Glomerular endothelial cell (primary cell): Measurements from ENCODE around the gene PDK3. TPM values are rescaled to one million over a fixed set of nuclear protein-coding genes. Genes with fewer than 3 reads are reported as not detected.

Experiments used
- DNase-seq: peaks from one replicate; pipeline ENCODE4 v3.0.0-alpha.2; 2011; ENCODE audit warnings: low read depth, low spot score; ENCODE audit errors: extremely low read depth
- total RNA-seq: library from RNA; depleted of rRNA; stranded (reverse); fragments of >200 nt; gene quantifications from 2 replicates; pipeline ENCODE4 v1.2.3, GENCODE V29; 2015

The PDK3 gene
- total RNA-seq, 1 donor from 2014 or later = 6.4 TPM

DNA sequence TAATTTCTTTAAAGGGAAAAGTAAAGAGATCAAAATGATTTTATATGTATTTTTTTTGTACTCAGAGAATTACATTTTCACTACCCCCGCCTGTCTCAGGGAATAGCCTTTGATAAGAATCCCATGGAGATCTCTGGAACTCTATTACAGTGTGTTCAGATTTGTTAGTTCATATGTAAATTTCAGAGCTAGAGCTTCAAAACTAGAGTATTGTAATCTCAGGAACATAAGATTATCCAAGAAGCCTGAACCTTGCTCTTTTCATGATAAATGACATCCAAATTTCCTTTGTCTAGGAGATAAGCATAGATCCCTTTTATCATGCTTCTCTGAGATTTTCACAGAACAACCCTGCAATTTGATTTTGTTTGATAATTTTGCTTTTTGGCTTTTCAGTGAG lies 82.9 kb downstream of the PDK3 start:
- DNase-seq = no peak

DNA sequence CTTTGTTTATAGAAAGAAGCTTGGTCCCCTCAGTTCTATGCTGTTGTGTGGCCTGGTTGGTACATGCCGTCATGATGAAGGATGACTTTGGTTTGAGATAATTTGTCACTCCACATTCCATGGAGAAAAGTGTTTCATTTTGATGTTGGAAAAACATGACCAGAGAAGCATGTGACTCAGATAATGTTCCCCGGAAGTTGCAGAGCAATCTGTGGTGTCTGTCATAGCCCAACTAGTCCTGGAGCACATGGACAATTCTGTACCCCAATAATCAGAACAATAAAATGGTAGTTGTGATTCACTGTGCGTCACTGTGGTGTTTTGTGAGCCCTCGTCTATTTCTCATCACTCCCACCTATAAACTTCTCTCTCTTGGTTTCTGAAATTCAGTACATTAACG lies 85.1 kb downstream of the PDK3 start:
- DNase-seq = no peak

- no peak for DNase-seq
Measured at GRCh38 chrX:24553011-24553410, 87.9 kb downstream of the PDK3 start.

- no peak for DNase-seq
Measured at GRCh38 chrX:24561121-24561520, 96.0 kb downstream of the PDK3 start.

DNA sequence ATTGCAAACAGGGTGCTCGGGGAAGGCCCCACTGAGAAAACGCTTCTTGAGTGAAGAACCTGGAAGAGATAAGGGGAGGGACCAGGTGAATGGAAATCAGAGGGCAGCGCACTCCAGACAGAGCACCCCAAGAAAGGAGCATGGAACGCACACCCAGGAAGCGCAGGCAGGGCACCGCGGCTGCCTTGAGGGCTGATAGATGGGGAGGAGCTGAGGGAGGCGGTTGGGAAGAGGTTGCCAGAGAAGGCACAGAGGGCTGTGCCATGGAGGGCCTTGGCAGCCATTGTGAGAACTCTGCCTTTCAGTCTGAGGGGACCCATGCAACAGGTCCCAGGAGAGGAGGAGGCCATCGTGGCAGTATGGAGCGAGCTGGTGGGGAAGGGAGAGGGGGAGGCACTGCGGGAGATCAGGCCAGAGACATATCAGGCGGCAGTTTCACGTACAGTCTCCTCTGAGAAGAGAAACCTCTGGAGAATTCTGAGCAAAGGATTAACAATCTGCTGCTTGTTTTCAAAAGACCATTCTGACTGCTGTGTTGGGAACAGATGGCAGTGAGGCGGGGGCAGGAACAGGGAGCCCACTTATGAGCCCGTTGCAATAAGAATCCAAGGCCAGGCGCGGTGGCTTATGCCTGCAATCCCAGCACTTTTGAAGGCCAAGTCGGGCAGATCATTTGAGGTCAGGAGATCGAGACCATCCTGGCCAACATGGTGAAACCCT lies 98.4 kb downstream of the PDK3 start:
- DNase-seq = no peak

DNA sequence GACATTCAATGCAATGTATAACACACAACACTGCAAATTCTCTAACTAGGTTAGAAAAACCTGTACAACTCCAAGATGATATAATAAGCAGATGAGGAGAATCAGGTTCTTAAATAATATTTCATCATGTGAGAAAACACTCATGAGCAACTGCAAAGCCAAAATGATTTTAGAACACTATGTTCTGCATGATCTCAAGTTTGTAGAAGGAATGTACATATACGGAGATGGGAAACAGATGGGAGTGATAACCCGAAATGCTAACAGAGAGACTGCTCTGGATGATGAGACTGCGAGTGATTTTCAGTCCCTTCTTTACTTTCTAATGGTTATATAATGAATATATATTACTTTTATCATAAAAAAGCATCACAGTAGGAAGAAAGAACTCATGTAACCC lies 101.2 kb downstream of the PDK3 start:
- no peak for DNase-seq

- DNase-seq = no peak
Measured at GRCh38 chrX:24567169-24567568, 102.1 kb downstream of the PDK3 start.

DNA sequence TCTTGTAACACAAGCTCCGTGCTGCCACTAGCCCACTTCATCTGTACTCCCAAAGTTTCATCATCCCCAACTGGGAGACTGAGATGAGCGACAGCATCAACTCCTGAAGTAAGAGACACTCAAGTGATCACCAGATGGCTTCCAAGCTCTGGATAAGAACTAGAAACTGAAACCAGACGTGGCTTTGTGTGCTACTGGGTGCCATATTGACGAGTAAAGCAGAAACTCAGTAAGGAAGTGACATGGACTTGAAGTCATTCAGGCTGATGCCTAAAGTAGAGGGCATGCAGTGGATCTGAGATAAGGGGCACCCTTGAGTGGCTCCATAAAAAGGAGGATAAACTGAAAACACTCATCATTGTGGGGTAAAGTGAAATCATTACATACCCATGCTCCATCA lies 109.7 kb downstream of the PDK3 start:
- no peak for DNase-seq

GRCh38 chrX:24575496-24575895 lies 110.4 kb downstream of the PDK3 start:
- DNase-seq = no peak

GRCh38 chrX:24577091-24577490 lies 112.0 kb downstream of the PDK3 start:
- DNase-seq = no peak

Other genes with a start within 250 kb of the PDK3 start
- not detected in 2 replicates for gene SUPT20HL2, start 151.2 kb upstream of the PDK3 start, total RNA-seq
- not detected in 2 replicates for gene SUPT20HL1, start 104.6 kb upstream of the PDK3 start, total RNA-seq
- gene PCYT1B, start 182.1 kb downstream of the PDK3 start, total RNA-seq = under 0.01 TPM in 1 of 2 replicates, not detected in the other
- 5.0 and 9.6 TPM in 2 replicates for gene POLA1, start 228.6 kb downstream of the PDK3 start, total RNA-seq